ENCODE measurements around the gene ADAM15.

- TF ChIP-seq POLR2A (IDR thresholded peaks at IDR 0.05) (no peak), CTCF (IDR thresholded peaks at IDR 0.05) (no peak)
These were observed 6.8 kb upstream of the ADAM15 start for GRCh38 chr1:155044365-155044764.

Measured in lower leg skin (tissue), 3 donors.